SH-SY5Y (cell line): ENCODE results near the gene CENPO.

Source experiments
- GATA2 ChIP-seq: IDR thresholded peaks from 2 replicates; pipeline ENCODE4 v1.6.1; 2011; ENCODE audit warnings: mild to moderate bottlenecking, low read depth, low read length
- GATA3 ChIP-seq: IDR thresholded peaks from 2 replicates; pipeline ENCODE4 v1.6.1; 2011; ENCODE audit warnings: low read depth, mild to moderate bottlenecking, low read length, moderate library complexity

CENPO gene

DNA sequence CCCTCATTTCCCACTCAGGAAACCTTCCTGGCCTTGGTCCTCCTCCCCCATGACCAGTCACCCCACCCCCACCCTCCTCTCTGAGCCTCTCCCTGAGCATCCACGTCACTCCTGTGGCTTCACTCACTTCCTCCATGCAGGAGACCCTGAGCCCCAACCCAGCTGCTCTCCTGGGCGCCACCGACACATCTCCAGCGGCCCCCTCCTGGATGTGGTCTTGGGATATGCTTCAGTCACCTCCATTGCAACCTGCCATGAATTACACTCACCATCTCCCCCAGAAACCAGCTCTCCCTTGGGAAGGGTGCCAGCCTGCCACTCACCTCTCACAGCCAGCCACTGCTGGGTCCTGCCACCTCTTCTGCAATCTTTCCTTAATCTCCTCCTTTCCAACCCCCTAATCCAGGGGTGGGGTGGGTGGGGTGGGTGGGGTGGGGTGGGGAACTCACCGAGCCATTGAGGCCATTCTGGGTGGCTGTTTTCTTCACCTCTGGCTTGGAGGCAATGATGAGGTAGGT lies 44.8 kb downstream of the CENPO start:
- TF ChIP-seq GATA2 (no peak), GATA3 (no peak)

DNA sequence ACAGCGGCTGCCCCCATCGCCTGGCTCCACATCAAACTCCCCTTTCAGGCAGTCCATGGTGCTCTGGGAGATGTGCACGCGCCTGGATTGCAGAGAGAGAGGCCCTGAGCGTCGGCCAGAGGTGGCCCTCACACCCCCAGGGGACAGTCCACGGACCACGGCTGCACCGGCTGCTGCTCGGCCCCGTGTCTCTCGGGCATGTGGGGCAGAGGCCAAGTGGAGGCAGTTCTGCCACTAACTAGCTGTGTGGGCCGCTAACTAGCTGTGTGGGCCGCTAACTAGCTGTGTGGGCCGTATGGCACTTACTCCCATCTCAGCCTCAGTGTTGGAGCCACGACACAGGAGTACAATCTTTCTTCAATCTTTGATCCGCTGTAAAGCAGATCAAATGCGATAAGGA lies 45.3 kb downstream of the CENPO start:
- TF ChIP-seq GATA3 (no peak), GATA2 (no peak)

DNA sequence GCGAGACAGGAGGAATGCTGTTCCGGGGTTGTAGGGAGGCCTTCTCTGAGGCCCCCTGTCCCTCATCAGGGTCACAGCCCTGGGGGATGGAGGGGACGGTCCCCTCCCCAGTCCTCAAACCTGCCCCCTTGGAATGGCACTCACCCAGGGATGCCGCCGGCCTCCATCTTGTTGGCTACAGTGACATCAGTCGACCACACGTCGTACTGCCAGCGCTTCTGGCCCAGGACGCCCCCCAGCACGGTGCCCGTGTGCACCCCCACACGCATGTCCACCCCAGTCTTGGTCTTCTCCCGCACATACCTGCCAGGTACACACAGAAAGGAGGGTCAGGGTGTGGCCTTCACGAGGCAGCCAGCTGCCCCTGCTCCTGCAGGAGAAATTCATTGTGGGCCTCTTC lies 46.5 kb downstream of the CENPO start:
- TF ChIP-seq GATA3 (no peak), GATA2 (no peak)

DNA sequence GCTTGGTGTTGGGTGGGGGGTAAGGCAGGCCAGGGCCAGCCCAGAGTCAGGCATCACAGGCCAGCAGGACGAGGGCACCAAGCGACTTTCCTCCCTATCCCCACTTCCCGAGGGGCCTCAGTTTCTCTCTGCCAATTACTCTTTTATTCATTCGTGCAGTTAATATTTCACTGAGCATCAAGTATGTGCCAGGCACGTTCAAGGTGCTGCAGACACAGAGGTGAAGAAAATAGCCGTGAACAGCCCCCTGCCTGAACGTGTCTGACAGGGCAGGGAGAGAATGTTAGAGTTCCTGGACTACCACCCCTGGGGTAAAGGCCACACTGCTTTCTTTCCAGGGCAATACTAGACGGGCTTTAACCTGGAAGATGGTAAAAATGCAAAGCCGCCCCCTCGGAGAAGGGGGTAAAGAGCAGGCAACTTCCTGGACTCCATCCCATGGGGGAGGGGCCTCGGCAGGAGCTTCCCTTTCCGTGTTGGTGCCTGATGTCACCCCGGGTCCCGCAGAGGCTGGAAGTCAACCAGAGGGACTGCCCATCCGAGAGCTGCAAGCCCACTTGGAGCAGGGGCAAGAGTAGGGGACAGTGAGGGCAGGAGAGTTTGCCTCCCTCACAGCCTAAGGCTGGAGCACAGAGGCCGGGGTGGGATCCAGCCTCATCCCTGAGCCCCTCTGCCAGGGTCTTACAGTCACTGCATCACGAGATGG lies 47.1 kb downstream of the CENPO start:
- TF ChIP-seq GATA3 = no peak
- TF ChIP-seq GATA2 = no peak

DNA sequence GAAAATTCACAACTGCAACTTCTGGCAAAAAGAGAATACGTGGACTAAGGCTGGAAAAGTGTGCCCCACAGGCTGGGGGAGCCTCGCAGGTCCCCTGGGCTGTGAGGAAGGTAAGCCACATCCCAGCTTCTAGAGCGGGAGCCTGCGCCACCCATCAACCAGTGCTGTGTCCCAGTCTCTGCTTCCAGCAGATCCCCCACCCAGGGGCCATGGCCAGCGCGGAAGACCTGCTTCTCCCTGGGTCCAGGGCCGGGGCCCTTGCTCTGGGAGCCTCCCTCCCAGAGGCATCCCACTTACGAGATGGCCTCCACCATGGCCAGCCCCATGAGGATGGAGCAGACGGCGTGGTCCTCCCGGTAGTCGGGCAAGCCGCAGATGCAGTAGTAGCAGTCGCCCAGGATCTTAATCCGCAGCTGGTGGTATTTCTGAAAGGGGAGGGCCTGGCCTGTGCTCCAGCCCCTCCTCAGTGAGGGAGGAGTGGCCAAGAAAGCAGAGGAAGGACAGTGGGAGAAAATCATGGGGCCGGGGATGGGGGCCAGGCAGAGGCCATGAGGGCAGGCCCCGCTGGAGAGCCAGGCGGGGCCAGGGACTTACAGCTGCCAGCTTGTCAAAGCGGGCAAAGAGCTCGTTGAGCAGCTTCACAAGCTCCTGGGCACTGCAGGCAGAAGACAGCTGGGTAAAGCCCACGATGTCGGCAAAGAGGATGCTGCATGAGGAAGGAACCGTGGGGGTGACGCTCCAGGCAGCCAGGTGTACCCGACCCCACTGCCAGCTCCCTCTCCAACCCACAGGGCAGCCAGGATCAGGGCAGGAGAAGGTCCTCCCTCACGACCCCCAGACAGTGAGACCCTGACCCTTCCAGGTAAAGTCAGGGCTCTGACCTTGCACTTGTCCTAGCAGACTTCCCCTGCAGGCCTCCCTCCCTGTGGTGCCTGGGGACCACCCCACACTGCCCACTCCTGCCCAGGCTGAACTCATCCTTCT lies 48.0 kb downstream of the CENPO start:
- TF ChIP-seq GATA3 = no peak
- no peak for TF ChIP-seq GATA2

DNA sequence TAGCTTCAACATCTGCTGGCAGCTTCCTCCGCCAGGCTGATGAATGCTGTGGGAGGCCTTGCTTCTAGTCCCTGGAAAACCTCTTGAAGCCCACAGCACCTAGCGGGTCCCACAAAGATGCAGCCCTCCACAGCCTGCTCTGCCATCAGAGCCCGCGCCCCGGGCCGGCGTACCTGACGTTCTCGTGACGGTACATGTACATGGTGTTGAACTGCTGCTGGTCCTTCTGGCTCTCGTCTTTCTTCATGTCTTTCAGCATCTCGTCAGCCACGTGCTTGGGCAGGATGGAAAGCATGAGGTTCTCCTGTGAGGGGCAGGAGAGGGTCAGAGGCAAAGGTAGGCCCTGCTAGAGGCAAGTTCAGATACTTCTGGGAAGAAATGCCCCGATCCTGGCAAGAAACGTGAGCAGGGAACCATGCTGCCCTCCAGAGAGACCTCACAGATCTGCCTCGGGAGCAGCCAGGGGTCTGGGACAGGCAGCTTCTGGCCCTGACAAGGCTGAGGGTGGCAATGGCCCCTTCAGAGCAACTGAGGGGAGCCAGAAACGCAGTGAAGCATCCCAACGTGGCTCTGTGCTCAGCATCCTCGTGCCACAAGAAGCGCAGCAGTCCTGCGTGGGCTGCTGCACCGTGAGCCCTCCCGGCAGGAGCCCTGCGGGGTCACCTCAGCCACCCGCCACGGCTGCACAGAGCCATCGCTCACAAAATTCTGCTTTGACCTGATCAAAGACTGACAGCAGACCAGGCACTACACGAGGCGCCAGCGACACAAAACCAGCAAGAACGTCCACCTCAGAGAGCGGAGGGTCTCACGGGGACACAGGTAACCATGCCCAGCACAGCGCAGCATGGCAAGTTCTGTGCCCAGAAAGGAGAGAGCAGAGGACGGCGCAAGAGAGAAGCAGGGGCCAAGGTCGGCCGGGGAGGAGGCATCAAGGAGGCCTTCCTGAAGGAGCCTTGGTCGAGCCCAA lies 49.1 kb downstream of the CENPO start:
- TF ChIP-seq GATA3 (no peak), GATA2 (no peak)

DNA sequence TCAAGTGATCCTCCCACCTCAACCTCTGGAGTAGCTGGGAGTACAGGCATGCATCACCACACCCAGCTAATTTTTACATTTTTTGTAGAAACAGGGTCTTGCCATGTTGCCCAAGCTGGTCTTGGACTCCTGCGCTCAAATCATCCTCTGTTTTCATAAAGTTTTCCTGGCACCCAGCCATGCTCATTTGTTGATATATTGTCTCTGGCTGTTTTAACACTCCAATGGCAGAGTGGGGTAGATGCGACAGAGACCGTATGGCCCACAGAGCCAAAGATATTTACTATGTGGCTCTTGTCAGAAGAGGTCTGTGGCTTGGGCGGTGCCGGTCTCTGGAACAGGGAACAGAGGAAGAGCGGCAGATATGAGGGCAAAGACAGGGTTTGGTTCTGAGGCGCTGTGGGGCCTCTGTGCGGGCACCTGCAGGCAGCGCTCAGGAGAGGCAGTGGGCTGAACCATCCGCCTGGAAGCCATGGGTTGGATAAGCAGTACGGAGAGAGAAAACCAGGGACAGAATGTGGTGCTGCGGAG lies 50.2 kb downstream of the CENPO start:
- TF ChIP-seq GATA2 = no peak

DNA sequence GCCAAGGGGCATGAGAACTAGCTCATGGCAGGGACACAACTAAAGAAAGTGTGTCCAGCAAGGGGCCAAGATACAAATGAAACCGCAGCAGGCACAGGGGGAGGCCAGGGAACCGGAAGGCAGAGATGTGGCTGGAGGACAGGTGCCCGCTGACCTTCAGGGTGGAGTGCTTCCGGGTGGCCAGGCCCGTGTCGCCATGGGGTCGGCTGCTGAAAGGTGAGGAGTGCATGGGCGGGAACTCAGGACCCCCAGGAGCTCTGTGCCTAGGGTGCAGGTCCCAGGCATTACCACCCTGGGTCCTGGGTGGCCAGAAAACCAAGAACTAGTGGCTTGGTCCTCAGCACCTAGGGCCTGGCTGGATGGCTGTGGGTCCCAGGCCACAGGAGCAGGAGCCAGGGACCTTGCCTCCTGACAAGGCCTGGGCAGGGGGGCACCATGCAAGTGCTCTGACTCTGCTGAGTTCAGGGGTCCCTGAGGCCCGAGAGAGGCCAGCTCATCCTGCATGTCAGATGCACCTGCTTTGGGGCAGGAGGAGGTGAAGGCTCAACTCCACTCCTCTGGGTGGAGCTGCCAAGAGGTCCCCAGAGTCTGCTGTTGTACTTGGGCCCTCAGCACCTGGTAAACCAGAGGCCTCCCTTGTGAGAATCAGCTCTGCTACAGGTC lies 50.9 kb downstream of the CENPO start:
- TF ChIP-seq GATA3 (no peak), GATA2 (no peak)

DNA sequence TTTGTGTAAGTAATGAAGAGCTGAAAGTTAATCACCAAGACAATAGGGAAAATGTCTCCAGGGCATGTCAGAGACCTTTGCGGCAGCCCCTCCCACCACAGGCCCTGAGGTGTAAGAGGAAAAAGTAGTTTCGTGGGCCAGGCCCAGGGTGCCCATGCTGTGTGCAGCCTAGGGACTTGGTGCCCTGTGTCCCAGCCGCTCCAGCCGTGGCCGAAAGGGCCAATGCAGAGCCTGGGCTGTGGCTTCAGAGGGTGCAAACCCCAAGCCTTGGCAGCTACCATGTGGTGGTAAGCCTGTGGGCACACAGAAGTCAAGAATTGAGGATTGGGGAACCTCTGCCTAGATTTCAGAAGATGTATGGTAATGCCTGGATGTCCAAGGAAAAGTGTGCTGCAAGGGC lies 52.5 kb downstream of the CENPO start:
- TF ChIP-seq GATA3 = no peak
- no peak for TF ChIP-seq GATA2

DNA sequence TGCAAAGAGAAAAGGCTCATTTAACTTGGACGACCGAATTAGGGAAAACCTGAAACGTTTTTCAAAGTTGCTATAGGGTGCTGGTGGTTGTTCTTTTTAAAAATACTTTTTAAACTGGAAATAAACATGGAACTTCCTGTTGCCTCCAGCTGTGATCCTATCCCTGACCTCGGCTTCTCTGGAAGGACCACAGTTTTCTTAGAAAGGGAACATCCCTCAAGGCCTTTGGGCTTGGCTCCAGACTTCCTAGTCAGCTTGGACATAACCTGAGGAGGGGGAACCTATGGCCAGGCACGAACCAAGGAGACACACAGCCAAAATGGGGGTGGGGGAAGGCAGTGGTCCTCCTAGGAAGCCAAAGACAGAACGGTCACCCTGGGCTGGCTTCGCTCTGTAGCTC lies 57.7 kb downstream of the CENPO start:
- TF ChIP-seq GATA3 = no peak
- TF ChIP-seq GATA2 = no peak

DNA sequence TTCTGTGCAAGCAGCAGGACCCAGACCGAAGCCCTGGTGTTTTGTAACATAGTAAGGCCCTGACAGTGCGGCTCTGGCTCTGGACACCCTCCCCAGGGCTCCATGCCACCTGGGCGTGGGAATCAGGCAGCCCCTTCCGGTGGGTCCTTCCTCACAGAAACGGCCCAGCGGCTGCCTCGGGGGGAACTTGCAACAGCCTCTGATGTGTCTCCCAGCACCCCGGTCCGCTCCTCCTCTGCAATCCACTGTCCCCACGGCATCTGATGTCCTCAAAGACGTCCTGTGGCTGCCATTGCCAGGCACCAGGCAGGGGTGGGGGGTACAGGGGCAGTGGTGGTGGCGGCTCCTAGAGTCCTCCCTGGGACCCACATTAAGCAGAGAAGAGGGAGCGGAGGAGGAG lies 58.8 kb downstream of the CENPO start:
- TF ChIP-seq GATA2 (no peak), GATA3 (no peak)

DNA sequence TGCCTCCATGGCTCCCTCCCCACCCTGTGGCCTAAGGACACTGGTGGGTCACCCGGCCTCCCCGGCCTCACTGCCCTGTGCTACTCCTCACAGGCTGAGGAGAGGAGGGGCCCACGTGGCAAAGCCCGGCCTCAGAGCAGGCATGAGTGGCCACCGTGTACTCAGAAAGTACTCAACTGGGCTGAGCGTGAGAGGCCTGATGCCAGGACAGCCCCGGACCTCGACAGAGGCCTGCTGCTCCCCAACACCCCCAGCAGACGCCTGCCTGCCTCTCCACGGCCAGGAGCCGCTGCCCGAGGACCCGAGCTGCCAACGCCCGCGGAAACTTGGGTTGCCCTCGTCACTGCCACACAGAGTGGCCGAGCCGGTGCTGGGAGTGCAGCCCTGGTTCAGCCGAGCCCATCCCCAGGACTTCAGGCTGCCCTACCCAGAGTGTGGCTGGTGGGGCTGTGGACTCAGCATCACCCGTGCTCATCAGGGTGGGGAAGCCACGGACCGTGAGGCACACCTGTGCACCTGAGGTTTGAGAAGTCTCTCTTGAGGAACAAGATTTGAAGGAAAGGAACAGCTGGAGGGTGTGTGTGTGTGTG lies 59.3 kb downstream of the CENPO start:
- TF ChIP-seq GATA2 (no peak), GATA3 (no peak)

DNA sequence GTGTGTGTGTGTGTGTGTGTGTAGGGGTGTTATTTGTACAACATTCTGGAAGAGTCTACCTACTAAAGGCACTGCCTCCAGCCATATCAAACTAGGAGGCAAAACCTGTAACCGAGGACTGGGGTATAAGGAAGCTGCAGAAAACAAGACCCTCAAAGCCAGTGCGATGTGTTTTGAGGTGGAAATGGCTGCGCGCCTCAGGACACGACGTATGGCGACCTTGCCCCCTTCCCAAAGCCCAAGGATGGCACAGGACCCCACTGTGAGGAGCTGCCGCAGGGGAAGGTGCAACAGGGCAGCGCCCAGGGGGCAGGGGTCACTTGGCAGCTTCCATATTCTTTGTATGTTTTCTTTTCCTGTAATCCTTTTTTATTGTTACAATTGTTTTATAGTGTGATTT lies 59.8 kb downstream of the CENPO start:
- TF ChIP-seq GATA2 (no peak), GATA3 (no peak)

DNA sequence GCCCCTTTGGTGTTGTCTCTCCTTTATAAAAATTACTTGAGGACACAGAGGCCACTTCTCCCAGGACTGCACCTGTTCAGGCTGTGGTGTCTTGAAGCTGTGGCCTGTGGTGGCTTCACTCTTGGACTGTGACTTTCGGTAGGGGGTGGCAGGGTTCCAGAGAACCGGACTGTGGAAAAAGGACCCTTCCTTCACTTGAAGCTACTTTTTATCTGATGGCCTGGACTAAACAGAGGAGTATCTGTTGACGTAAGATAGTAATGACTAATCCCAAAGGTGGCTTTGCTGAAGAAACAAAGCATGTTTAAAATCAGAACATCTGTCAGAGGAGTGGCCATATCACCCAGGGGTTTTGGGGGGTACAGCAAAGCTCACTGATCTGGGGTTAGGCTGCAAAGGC lies 60.8 kb downstream of the CENPO start:
- TF ChIP-seq GATA3 (no peak), GATA2 (no peak)
